ENCODE data around the gene CLECL1. TPM values are rescaled to one million over a fixed set of nuclear protein-coding genes. Genes with fewer than 3 reads are reported as not detected.

Gene CLECL1
- total and polyA plus RNA-seq, 3 donors from 2014 or later, result 1.4 TPM; not detected in 2

- no peak for DNase-seq
- Histone ChIP-seq H3K9me3 (no peaks in the 10 kb centered on the region), H3K4me3 (no peak overlapping the region), H3K36me3 (ENCODE audit: low read depth, missing control alignments) (no peaks in the 10 kb centered on the region), H3K4me1 (no peaks in the 10 kb centered on the region), H3K27me3 (no peaks in the 10 kb centered on the region), H3K27ac (no peak overlapping the region)
- TF ChIP-seq, protein P1, sequence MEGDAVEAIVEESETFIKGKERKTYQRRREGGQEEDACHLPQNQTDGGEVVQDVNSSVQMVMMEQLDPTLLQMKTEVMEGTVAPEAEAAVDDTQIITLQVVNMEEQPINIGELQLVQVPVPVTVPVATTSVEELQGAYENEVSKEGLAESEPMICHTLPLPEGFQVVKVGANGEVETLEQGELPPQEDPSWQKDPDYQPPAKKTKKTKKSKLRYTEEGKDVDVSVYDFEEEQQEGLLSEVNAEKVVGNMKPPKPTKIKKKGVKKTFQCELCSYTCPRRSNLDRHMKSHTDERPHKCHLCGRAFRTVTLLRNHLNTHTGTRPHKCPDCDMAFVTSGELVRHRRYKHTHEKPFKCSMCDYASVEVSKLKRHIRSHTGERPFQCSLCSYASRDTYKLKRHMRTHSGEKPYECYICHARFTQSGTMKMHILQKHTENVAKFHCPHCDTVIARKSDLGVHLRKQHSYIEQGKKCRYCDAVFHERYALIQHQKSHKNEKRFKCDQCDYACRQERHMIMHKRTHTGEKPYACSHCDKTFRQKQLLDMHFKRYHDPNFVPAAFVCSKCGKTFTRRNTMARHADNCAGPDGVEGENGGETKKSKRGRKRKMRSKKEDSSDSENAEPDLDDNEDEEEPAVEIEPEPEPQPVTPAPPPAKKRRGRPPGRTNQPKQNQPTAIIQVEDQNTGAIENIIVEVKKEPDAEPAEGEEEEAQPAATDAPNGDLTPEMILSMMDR (IDR thresholded peaks at IDR 0.05), result no peak
- TF ChIP-seq POLR2A (IDR thresholded peaks at IDR 0.05), result no peak
- intact Hi-C loops (cut with DNase I; ENCODE audit: low total_unique reads), result no loop called here
- WGBS, 2 donors, result 68 to 79% methylated on average over 1 of the region's 1 CpG
Measured at GRCh38 chr12:9759694-9760093, 26.8 kb upstream of the CLECL1 start.

DNA sequence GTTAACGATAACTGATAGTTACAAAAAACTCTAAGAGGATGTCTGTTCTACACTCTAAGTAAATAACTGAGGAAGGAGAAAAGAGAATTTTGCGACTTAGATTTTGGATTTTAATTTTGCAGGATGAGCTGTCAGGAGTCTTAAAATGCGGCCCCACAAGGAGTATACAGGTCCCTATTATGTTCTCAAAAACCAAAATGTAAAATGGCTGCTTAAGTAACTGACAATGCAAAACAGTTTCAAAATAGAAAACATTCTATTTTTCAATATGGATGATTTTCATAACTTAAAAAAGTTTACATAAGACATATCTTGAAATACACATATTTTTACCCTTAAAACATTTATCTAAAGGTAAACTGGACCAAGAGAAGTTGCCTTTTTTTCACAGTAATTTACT is 25.2 kb upstream of the CLECL1 start:
- WGBS, 2 donors, result 64 to 82% methylated on average over 3 of the region's 3 CpGs
- Histone ChIP-seq H3K36me3 (ENCODE audit: low read depth, missing control alignments) (no peaks in the 10 kb centered on the region), H3K9me3 (no peaks in the 10 kb centered on the region), H3K27ac (no peak overlapping the region), H3K27me3 (no peaks in the 10 kb centered on the region), H3K4me3 (no peak overlapping the region), H3K4me1 (no peaks in the 10 kb centered on the region)
- DNase-seq, result no peak
- intact Hi-C loops (cut with DNase I; ENCODE audit: low total_unique reads), result no loop called here
- TF ChIP-seq POLR2A (IDR thresholded peaks at IDR 0.05), result no peak
- TF ChIP-seq, protein P1 (IDR thresholded peaks at IDR 0.05), result no peak

DNA sequence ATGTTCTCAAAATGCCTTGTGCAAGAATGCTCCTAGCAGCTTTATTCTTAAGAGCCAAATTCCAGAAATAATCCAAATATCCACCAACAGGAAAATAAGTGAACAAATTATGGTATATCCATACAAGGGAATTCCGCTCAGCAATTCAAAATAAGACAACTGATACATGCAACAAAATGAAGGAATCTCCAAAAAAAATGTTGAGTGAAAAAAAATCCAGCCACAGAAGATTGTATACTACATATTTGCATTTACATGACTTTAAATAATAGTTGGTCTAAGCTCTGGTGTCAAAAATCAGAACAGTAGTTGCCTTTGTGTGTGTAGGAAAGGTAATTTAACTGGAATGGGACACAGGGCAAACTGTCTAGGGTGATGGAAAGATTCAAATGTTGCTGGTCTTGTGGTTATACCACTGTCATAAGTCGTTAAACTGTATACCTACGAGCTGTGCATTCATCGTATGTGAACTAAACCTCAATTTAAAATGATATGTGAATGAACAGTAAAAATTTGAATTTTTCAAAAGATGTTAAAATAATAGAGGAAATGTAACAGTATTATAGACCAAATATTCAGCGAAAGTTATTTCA is 24.6 kb upstream of the CLECL1 start:
- intact Hi-C loops (cut with DNase I; ENCODE audit: low total_unique reads), result no loop called here
- Histone ChIP-seq H3K4me3 (no peak overlapping the region), H3K27me3 (no peaks in the 10 kb centered on the region), H3K36me3 (ENCODE audit: low read depth, missing control alignments) (no peaks in the 10 kb centered on the region), H3K4me1 (no peaks in the 10 kb centered on the region), H3K9me3 (no peaks in the 10 kb centered on the region), H3K27ac (no peak overlapping the region)
- DNase-seq, result no peak
- 69 to 85% methylated on average over 5 of the region's 5 CpGs for WGBS, 2 donors
- TF ChIP-seq POLR2A (IDR thresholded peaks at IDR 0.05), result no peak
- TF ChIP-seq, protein P1 (IDR thresholded peaks at IDR 0.05), result no peak

DNA sequence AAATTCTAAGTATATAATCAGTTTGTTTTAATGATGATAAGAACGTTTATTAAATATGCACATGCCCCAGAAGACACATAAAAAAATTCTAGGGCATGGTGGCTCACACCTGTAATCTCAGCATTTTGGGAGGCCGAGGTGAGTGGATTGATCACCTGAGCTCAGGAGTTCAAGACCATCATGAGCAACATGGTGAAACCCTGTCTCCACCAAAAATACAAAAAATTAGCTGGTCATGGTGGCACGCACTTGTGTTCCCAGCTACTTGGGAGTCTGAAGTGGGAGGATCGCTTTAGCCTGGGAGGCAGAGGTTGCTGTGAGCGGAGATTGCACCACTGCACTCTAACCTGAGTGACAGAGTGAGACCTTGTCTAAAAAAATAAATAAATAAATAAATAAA is 23.8 kb upstream of the CLECL1 start:
- Histone ChIP-seq H3K36me3 (ENCODE audit: low read depth, missing control alignments) (no peaks in the 10 kb centered on the region), H3K27me3 (no peaks in the 10 kb centered on the region), H3K27ac (no peak overlapping the region), H3K4me1 (no peaks in the 10 kb centered on the region), H3K4me3 (no peak overlapping the region), H3K9me3 (no peaks in the 10 kb centered on the region)
- no peak for DNase-seq
- no peak for TF ChIP-seq POLR2A (IDR thresholded peaks at IDR 0.05)
- TF ChIP-seq, protein P1 (IDR thresholded peaks at IDR 0.05), result no peak
- 93% methylated on average over 5 of the region's 5 CpGs for WGBS, 2 donors
- intact Hi-C loops (cut with DNase I; ENCODE audit: low total_unique reads), result no loop called here

- DNase-seq, result no peak
- no peaks in the 10 kb centered on the region for H3K36me3 ChIP-seq (ENCODE audit: low read depth, missing control alignments)
- no peaks in the 10 kb centered on the region for H3K4me1 ChIP-seq
- H3K27me3 ChIP-seq, result no peaks in the 10 kb centered on the region
- H3K27ac ChIP-seq, result no peak overlapping the region
- intact Hi-C loops (cut with DNase I; ENCODE audit: low total_unique reads), result no loop called here
- no peaks in the 10 kb centered on the region for H3K9me3 ChIP-seq
- WGBS, 2 donors, result 83 to 92% methylated on average over 2 of the region's 2 CpGs
- no peak overlapping the region for H3K4me3 ChIP-seq
- TF ChIP-seq, protein P1 (IDR thresholded peaks at IDR 0.05), result no peak
- no peak for TF ChIP-seq POLR2A (IDR thresholded peaks at IDR 0.05)
Measured at GRCh38 chr12:9756170-9756569, 23.3 kb upstream of the CLECL1 start.
